OCI-LY7 (cell line): Measurements from ENCODE around the gene DACT2. TPM values are rescaled to one million over a fixed set of nuclear protein-coding genes. Genes with fewer than 3 reads are reported as not detected.

ENCODE experiments used
- BruUV-seq: library from RNA; stranded (reverse); fragments of 400-500 nt; replicated peaks from 2 replicates; lab custom pipeline; 2021; lab: Mats Ljungman, UMichigan
- CTCF ChIA-PET: fragments of 300-600 bp; sonication (Branson Sonifier 250); formaldehyde crosslinking; loops from one replicate; lab custom pipeline; 2022; ENCODE audit warnings: antibody characterized with exemption; ENCODE audit not compliant: unreplicated experiment; lab: Charles Lee
- POLR2A ChIA-PET: fragments of 300-600 bp; sonication (Branson Sonifier 250); formaldehyde crosslinking; loops from one replicate; lab custom pipeline; 2022; ENCODE audit warnings: antibody characterized with exemption; lab: Charles Lee
- DNase-seq: peaks from one replicate; pipeline ENCODE4 v3.0.0-alpha.2; 2015; ENCODE audit warnings: low spot score
- H2AFZ ChIP-seq: fragments of 200-600 bp; sonication (generic), shearing (Covaris generic); 2 replicates; pipeline ENCODE4 v1.6.1; 2014; ENCODE audit warnings: mild to moderate bottlenecking, antibody characterized with exemption, low read length, moderate library complexity
- H3K27ac ChIP-seq: fragments of 200-600 bp; sonication (generic); 2 replicates; pipeline ENCODE4 v1.5.1; 2014; ENCODE audit warnings: mixed run types, low read depth, mild to moderate bottlenecking, moderate library complexity, low read length, inconsistent platforms; ENCODE audit not compliant: poor library complexity, severe bottlenecking
- H3K36me3 ChIP-seq: fragments of 200-600 bp; sonication (generic); 2 replicates; pipeline ENCODE4 v1.6.1; 2014; ENCODE audit warnings: mild to moderate bottlenecking, antibody characterized with exemption, low read length, moderate library complexity, mixed read lengths; ENCODE audit not compliant: insufficient read depth
- H3K4me1 ChIP-seq: fragments of 200-600 bp; sonication (generic); 2 replicates; pipeline ENCODE4 v1.5.1; 2014; ENCODE audit warnings: mild to moderate bottlenecking, low read length; ENCODE audit not compliant: insufficient read depth, poor library complexity, severe bottlenecking
- H3K4me2 ChIP-seq: fragments of 200-600 bp; sonication (generic); 2 replicates; pipeline ENCODE4 v1.6.1; 2014; ENCODE audit warnings: mild to moderate bottlenecking, low read length
- H3K4me3 ChIP-seq: fragments of 200-600 bp; sonication (generic); 2 replicates; pipeline ENCODE4 v1.5.1; 2014; ENCODE audit warnings: mild to moderate bottlenecking, low read depth, low read length; ENCODE audit not compliant: poor library complexity, severe bottlenecking
- H3K79me2 ChIP-seq: fragments of 200-600 bp; sonication (generic); 2 replicates; pipeline ENCODE4 v1.6.1; 2016; ENCODE audit warnings: low read depth, mild to moderate bottlenecking, low read length, moderate library complexity, mixed read lengths; ENCODE audit not compliant: insufficient read depth
- H3K9me2 ChIP-seq: fragments of 200-600 bp; sonication (generic); 2 replicates; pipeline ENCODE4 v1.6.1; 2016; ENCODE audit warnings: mild to moderate bottlenecking, low read length, mixed read lengths; ENCODE audit not compliant: insufficient read depth
- H3K9me3 ChIP-seq: fragments of 200-600 bp; sonication (generic); 2 replicates; pipeline ENCODE4 v1.6.1; 2014; ENCODE audit warnings: mild to moderate bottlenecking, mixed run types, low read length, mixed read lengths
- H4K20me1 ChIP-seq: fragments of 200-600 bp; sonication (generic); 2 replicates; pipeline ENCODE4 v1.6.1; 2014; ENCODE audit warnings: mild to moderate bottlenecking, antibody characterized with exemption, low read length, moderate library complexity, mixed read lengths; ENCODE audit not compliant: insufficient read depth
- CTCF ChIP-seq: fragments of 200-600 bp; sonication (generic); conservative IDR thresholded peaks from 2 replicates; pipeline ENCODE4 v1.5.1; 2014; ENCODE audit warnings: mild to moderate bottlenecking, antibody characterized with exemption, low read length, moderate library complexity, mixed read lengths
- EZH2phosphoT487 ChIP-seq: fragments of 200-600 bp; sonication (generic); IDR thresholded peaks from 2 replicates; pipeline ENCODE4 v1.6.1; 2018; ENCODE audit warnings: low read depth, borderline replicate concordance, mild to moderate bottlenecking, mixed run types, antibody characterized with exemption, low read length, moderate library complexity, mixed read lengths
- intact Hi-C: fragments of 100-400 bp; cut with micrococcal nuclease; formaldehyde crosslinking; loops from one replicate; pipeline ENCODE4 v1.10.0; 2022; ENCODE audit not compliant: unreplicated experiment
- total RNA-seq, 2 experiments: library from RNA; depleted of rRNA in 1 of 2; stranded (reverse); fragments of >200 nt in 1 of 2; shearing (Covaris generic) in 1 of 2; gene quantifications; 2 replicates each; pipeline ENCODE4 v1.2.3, GENCODE V29; 2014 to 2022

Gene DACT2
- total RNA-seq, 2 experiments from 2014 or later = not detected

- BruUV-seq = no TSS peak
These were observed 42.9 kb upstream of the DACT2 start for GRCh38 chr6:168362276-168362990.

GRCh38 chr6:168361766-168362165 lies 42.2 kb upstream of the DACT2 start:
- BruUV-seq = no TSS peak
- H3K9me2 ChIP-seq = no peaks in the 10 kb centered on the region
- H3K79me2 ChIP-seq = no peaks in the 10 kb centered on the region
- H3K9me3 ChIP-seq = no peaks in the 10 kb centered on the region
- CTCF ChIA-PET = interaction anchor here (0.6 kb wide), 1 partner anchor 82 kb away, joined by 4 read pairs; no protein-coding TSS in a partner anchor
- DNase-seq = no peak
- intact Hi-C loops = no loop called here
- H3K36me3 ChIP-seq = no peaks in the 10 kb centered on the region
- no peak overlapping the region for H3K27ac ChIP-seq
- H4K20me1 ChIP-seq = no peaks in the 10 kb centered on the region
- no peak for TF ChIP-seq EZH2phosphoT487
- no peak for TF ChIP-seq CTCF
- H3K4me1 ChIP-seq = no peaks in the 10 kb centered on the region
- no peak overlapping the region for H2AFZ ChIP-seq
- no peak overlapping the region for H3K4me2 ChIP-seq
- POLR2A ChIA-PET = no interaction called here
- no peak overlapping the region for H3K4me3 ChIP-seq

More at GRCh38 chr6:168362276-168362990, 42.9 kb upstream of the DACT2 start:
- H3K4me1 ChIP-seq = no peaks in the 10 kb centered on the region
- H3K4me3 ChIP-seq = no peak overlapping the region
- no peak overlapping the region for H3K27ac ChIP-seq
- DNase-seq = no peak
- H3K9me3 ChIP-seq = no peaks in the 10 kb centered on the region
- no peak overlapping the region for H2AFZ ChIP-seq
- no peaks in the 10 kb centered on the region for H3K79me2 ChIP-seq
- H3K36me3 ChIP-seq = no peaks in the 10 kb centered on the region
- no peaks in the 10 kb centered on the region for H3K9me2 ChIP-seq
- intact Hi-C loops = no loop called here
- CTCF ChIA-PET = no interaction called here
- no peak for TF ChIP-seq EZH2phosphoT487
- no peak for TF ChIP-seq CTCF
- no peak overlapping the region for H3K4me2 ChIP-seq
- POLR2A ChIA-PET = no interaction called here
- H4K20me1 ChIP-seq = no peaks in the 10 kb centered on the region

- intact Hi-C loops = no loop called here
These were observed 40.2 kb upstream of the DACT2 start for GRCh38 chr6:168359794-168360193.

More at GRCh38 chr6:168359794-168360193, 40.2 kb upstream of the DACT2 start:
- no peak for DNase-seq
- Histone ChIP-seq H3K36me3 (no peaks in the 10 kb centered on the region), H3K4me1 (no peaks in the 10 kb centered on the region), H3K4me2 (no peak overlapping the region), H3K9me3 (no peaks in the 10 kb centered on the region), H3K27ac (no peak overlapping the region), H3K4me3 (no peak overlapping the region), H2AFZ (no peak overlapping the region), H3K9me2 (no peaks in the 10 kb centered on the region), H3K79me2 (no peaks in the 10 kb centered on the region), H4K20me1 (no peaks in the 10 kb centered on the region)
- CTCF ChIA-PET = no interaction called here
- no TSS peak for BruUV-seq
- POLR2A ChIA-PET = interaction anchor here (0.7 kb wide), 1 partner anchor 28 kb away, joined by 3 read pairs; no protein-coding TSS in a partner anchor
- TF ChIP-seq EZH2phosphoT487 (no peak), CTCF (no peak)
